BLaER1 treated with 17β-estradiol and CSF1 and Interleukin-3, amounts not matched to agents 10 nM and 100 nM (cell line): ENCODE measurements around the gene CDYL.
A peak's percentile ranks its signal among the peaks of the same experiment; 100 is the strongest.

Experiments used
- H3K27ac ChIP-seq, 11 experiments: shearing (Covaris generic); formaldehyde crosslinking; 2 replicates each; pipeline ENCODE4 v1.8.1; 2022
- H3K27me3 ChIP-seq, 11 experiments: shearing (Covaris generic); formaldehyde crosslinking; 2 replicates each; pipeline ENCODE4 v1.8.1; 2022
- H3K36me3 ChIP-seq, 11 experiments: shearing (Covaris generic); formaldehyde crosslinking; 2 replicates each; pipeline ENCODE4 v1.8.1; 2022
- H3K4me1 ChIP-seq, 10 experiments: shearing (Covaris generic); formaldehyde crosslinking; 2 replicates each; pipeline ENCODE4 v1.8.1; 2022
- H3K4me2 ChIP-seq, 11 experiments: shearing (Covaris generic); formaldehyde crosslinking; 2 replicates each; pipeline ENCODE4 v1.8.1; 2022
- H3K4me3 ChIP-seq, 10 experiments: shearing (Covaris generic); formaldehyde crosslinking; 2 replicates each; pipeline ENCODE4 v1.8.1; 2022
- H3K9ac ChIP-seq, 11 experiments: shearing (Covaris generic); formaldehyde crosslinking; 2 replicates each; pipeline ENCODE4 v1.8.1; 2022
- H3K9me3 ChIP-seq, 11 experiments: shearing (Covaris generic); formaldehyde crosslinking; replicated peaks in 1 of 11; 2 replicates each; pipeline ENCODE4 v1.8.1; 2022
- H4K20me1 ChIP-seq, 11 experiments: shearing (Covaris generic); formaldehyde crosslinking; 2 replicates each; pipeline ENCODE4 v1.8.1; 2022
- Cebpa-rat ChIP-seq, 11 experiments: shearing (Covaris generic); IDR thresholded peaks; 2 replicates each; pipeline ENCODE4 v1.8.1; 2022

Gene CDYL

DNA sequence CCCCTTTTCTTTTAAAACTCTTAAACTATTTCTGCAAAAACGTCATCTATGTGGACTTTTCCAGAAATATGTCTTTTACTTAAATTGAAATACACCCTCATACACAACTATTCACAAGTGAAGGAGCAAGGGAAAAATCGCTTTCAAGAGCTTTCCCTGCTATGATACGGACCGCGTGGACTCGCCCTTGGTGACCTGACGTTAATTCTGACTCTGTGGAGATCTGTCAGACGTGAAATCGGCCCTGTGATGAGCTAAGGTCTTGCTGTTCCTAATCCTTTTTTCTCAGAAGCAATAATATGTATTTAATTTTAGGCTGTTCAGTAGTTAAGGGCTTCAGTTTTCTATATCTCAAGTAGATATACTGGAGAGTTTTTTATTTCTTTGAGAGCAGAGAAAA, 114.0 kb downstream of the CDYL start:
- peaks cover 28 to 32% (median 30%) of the 10 kb centered on the region in 11 experiments for H3K36me3 ChIP-seq
- H3K9me3 ChIP-seq = peaks cover 0 to 25% (median 13%) of the 10 kb centered on the region in 11 experiments; a peak in 15 of 22 replicates
- peaks cover 63 to 84% (median 75%) of the 10 kb centered on the region in 10 experiments for H3K4me1 ChIP-seq
- H3K9ac ChIP-seq = peak overlapping the region in 10 of 11 experiments; percentile 29 to 82 (median 76); a peak in 21 of 22 replicates
- no peak for TF ChIP-seq Cebpa-rat (IDR thresholded peaks at IDR 0.05)
- peak overlapping the region in 9 of 10 experiments; percentile 11 to 67 (median 58); a peak in 16 of 20 replicates for H3K4me3 ChIP-seq
- no peaks in the 10 kb centered on the region for H3K27me3 ChIP-seq
- peaks cover 0 to 94% (median 16%) of the 10 kb centered on the region in 11 experiments; a peak in 13 of 22 replicates for H4K20me1 ChIP-seq
- peak overlapping the region; percentile 71 to 97 (median 91) for H3K4me2 ChIP-seq
- H3K27ac ChIP-seq = peak overlapping the region in 10 of 11 experiments; percentile 8 to 90 (median 82); a peak in 18 of 22 replicates

DNA sequence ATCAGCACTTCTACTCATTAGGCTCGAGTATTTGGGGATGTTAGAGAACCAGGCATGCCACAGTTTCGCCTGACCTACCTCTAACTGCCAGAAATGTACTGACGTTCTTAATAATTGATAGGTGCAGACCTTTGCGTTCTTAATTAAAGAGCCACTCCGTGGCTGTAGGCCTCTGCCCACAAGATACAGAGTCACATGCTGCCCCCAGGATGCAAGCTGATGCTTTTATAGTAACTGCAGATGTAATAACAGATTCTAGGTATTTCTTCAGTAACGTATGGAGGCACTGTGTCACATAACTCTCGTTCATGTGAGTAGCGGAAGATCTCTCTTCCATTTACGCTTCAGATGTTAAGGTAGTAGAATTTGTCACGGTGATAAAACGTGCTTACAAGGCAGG, 114.4 kb downstream of the CDYL start:
- Histone ChIP-seq H3K36me3 (peaks cover 28 to 34% (median 30%) of the 10 kb centered on the region in 11 experiments), H3K4me3 (peak overlapping the region in 9 of 10 experiments; percentile 11 to 67 (median 58); a peak in 16 of 20 replicates), H3K9ac (peak overlapping the region in 10 of 11 experiments; percentile 29 to 82 (median 76); a peak in 21 of 22 replicates), H3K27me3 (no peaks in the 10 kb centered on the region), H3K27ac (peak overlapping the region in 9 of 11 experiments; percentile 56 to 90 (median 83); a peak in 18 of 22 replicates), H4K20me1 (peaks cover 0 to 92% (median 15%) of the 10 kb centered on the region in 11 experiments; a peak in 9 of 22 replicates), H3K9me3 (peaks cover 0 to 24% (median 13%) of the 10 kb centered on the region in 11 experiments; a peak in 15 of 22 replicates), H3K4me2 (peak overlapping the region; percentile 71 to 97 (median 91)), H3K4me1 (peaks cover 62 to 82% (median 73%) of the 10 kb centered on the region in 10 experiments)
- no peak for TF ChIP-seq Cebpa-rat (IDR thresholded peaks at IDR 0.05)

DNA sequence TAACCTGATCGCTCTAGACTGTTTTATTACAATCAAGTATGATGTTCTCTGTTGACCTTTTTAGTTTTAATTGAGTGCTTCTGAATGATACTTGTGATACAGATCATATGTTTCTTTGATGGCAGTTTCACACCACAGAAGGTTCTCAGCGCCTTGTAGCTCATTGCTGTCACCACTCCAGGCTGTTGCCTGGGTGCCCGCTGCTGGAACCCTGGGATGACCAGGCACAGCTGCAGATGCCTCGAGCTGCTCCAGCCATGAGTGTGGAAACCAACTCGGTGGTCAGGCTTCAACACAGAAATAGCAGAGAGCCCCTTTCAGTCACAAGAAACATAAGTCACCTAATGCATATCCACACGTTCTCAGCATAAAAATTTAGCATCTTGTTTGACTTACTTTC, 114.9 kb downstream of the CDYL start:
- Histone ChIP-seq H4K20me1 (peaks cover 0 to 92% (median 15%) of the 10 kb centered on the region in 11 experiments; a peak in 9 of 22 replicates), H3K27me3 (no peaks in the 10 kb centered on the region), H3K36me3 (peaks cover 28 to 38% (median 33%) of the 10 kb centered on the region in 11 experiments), H3K9me3 (peaks cover 0 to 19% (median 10%) of the 10 kb centered on the region in 11 experiments; a peak in 15 of 22 replicates), H3K4me3 (peak overlapping the region in 8 of 10 experiments; percentile 44 to 67 (median 58); a peak in 12 of 20 replicates), H3K27ac (peak overlapping the region in 9 of 11 experiments; percentile 56 to 90 (median 83); a peak in 18 of 22 replicates), H3K9ac (peak overlapping the region in 9 of 11 experiments; percentile 57 to 82 (median 76); a peak in 17 of 22 replicates), H3K4me2 (peak overlapping the region; percentile 71 to 97 (median 91)), H3K4me1 (peaks cover 63 to 82% (median 73%) of the 10 kb centered on the region in 10 experiments)
- no peak for TF ChIP-seq Cebpa-rat (IDR thresholded peaks at IDR 0.05)

DNA sequence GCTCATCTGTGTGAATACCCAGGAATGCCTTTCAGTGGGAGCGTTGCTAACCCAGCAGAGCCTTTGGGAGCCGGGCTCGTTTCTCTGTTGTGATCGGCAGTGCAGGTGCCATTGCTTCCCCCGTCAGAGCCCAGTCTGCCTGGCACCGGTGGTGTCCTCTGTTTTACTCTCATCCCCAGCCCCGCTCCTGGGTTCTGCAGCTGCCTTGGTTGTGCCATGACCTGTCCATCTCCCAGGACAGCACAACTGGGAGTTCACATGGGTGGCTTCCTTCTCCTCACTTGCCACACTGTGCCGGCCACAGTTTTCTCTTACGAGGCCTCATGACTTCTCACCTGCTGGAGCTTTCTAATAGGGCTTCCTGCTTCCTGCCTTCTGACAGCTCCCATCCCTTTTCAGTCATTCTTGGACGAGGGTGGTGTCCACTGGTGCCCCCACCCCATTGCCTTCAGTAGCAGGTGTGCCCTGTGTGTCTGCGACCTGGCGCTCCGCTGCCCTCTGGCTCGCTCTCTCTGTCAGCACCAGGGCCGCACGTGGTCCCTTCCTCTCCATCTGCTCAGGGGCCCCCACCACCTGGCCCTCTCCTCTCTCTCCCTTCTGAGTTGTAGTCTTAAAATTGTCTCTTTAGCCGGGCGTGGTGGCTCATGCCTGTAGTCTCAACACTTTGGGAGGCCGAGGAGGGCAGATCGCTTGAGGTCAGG, 116.7 kb downstream of the CDYL start:
- H3K4me1 ChIP-seq = peaks cover 70 to 89% (median 87%) of the 10 kb centered on the region in 10 experiments
- peaks cover 28 to 44% (median 38%) of the 10 kb centered on the region in 11 experiments for H3K36me3 ChIP-seq
- H3K27me3 ChIP-seq = no peaks in the 10 kb centered on the region
- H4K20me1 ChIP-seq = peaks cover 0 to 80% (median 15%) of the 10 kb centered on the region in 11 experiments; a peak in 9 of 22 replicates
- H3K27ac ChIP-seq = peak overlapping the region in 8 of 11 experiments; percentile 42 to 90 (median 83); a peak in 14 of 22 replicates
- peak overlapping the region in 10 of 11 experiments; percentile 19 to 97 (median 91); a peak in 18 of 22 replicates for H3K4me2 ChIP-seq
- peak overlapping the region in 6 of 10 experiments; percentile 14 to 47 (median 34); a peak in 7 of 20 replicates for H3K4me3 ChIP-seq
- TF ChIP-seq Cebpa-rat (IDR thresholded peaks at IDR 0.05) = no peak
- peak overlapping the region in 8 of 11 experiments; percentile 43 to 82 (median 74); a peak in 11 of 22 replicates for H3K9ac ChIP-seq
- H3K9me3 ChIP-seq = peaks cover 0 to 2% (median 0%) of the 10 kb centered on the region in 11 experiments; a peak in 1 of 22 replicates

DNA sequence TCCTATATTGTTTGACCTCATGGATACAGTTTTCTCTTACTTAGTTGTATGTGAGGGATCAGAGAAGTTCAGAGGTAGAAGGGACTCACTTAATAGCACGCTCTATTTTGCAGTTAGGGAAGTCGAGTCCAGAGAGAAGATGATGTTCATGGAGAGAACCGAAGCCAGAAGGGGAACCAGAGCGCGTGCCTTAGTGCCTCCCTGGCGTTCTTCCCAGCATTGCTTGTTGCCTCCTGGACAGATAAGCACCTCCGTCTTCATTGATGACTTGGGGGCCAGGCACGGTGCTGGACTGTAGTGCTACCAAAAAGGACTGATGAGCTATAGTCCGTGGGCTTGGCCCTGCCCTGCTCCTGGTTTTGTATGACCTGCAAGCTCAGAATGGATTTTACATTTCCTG, 117.8 kb downstream of the CDYL start:
- Histone ChIP-seq H3K4me2 (peak overlapping the region in 9 of 11 experiments; percentile 84 to 97 (median 91); a peak in 15 of 22 replicates), H3K27ac (peak overlapping the region in 2 of 11 experiments; percentile 83 to 86; a peak in 2 of 22 replicates), H3K4me3 (no peak overlapping the region), H3K27me3 (no peaks in the 10 kb centered on the region), H4K20me1 (peaks cover 0 to 69% (median 15%) of the 10 kb centered on the region in 11 experiments; a peak in 9 of 22 replicates), H3K9me3 (peaks cover 4 to 9% (median 7%) of the 10 kb centered on the region in 11 experiments), H3K36me3 (peaks cover 33 to 56% (median 48%) of the 10 kb centered on the region in 11 experiments), H3K4me1 (peaks cover 63 to 92% (median 89%) of the 10 kb centered on the region in 10 experiments), H3K9ac (no peak overlapping the region)
- TF ChIP-seq Cebpa-rat (IDR thresholded peaks at IDR 0.05) = no peak

DNA sequence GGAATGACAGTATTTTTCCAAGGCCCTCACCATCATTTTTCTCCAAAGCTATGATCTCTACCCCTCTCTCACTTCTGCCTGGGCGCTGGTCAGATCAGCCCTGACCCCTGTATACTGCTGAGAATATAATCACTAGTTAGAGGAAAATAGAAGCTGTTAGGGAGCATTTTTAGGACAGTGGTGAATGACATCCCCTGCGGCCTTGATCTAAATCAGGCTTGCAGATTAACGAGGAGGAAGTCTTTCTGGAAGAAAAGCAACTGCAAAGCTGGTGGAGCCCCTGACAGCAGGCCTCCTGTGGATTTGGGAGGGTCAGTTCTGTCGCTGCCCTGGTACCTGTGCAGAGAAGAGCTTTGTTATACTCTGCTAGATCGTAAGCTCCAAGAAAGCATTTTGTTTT, 119.8 kb downstream of the CDYL start:
- H3K36me3 ChIP-seq = peaks cover 43 to 64% (median 58%) of the 10 kb centered on the region in 11 experiments
- H3K9ac ChIP-seq = peak overlapping the region in 8 of 11 experiments; percentile 8 to 64 (median 46); a peak in 14 of 22 replicates
- H3K27me3 ChIP-seq = no peaks in the 10 kb centered on the region
- H3K27ac ChIP-seq = peak overlapping the region in 9 of 11 experiments; percentile 18 to 72 (median 56); a peak in 16 of 22 replicates
- no peak for TF ChIP-seq Cebpa-rat (IDR thresholded peaks at IDR 0.05)
- H3K4me3 ChIP-seq = peak overlapping the region in 1 of 10 experiments; percentile 1; a peak in 3 of 20 replicates
- H3K4me1 ChIP-seq = peaks cover 61 to 91% (median 87%) of the 10 kb centered on the region in 10 experiments
- peaks cover 0 to 52% (median 15%) of the 10 kb centered on the region in 11 experiments; a peak in 8 of 22 replicates for H4K20me1 ChIP-seq
- H3K4me2 ChIP-seq = peak overlapping the region; percentile 37 to 88 (median 75)
- H3K9me3 ChIP-seq = peaks cover 13 to 18% (median 17%) of the 10 kb centered on the region in 11 experiments

DNA sequence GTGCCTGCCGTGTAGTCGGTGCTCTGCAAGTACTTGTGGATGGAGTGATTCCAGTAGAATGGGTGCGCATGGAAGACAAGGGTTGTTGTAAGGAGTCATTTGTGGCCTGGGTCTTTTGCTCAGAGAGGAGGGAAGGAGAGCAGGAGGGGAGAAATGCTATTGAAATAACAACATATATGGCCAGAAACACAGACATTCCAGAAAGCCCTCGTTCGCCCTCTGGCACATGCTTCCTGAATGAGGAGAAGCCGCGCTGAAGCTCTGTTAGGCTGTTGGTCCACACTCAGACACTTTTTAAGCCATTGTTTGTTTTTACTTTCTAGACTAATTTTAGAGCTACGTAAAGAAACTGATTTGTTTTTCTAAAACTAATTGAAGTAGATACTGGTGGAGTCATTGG, 120.2 kb downstream of the CDYL start:
- no peaks in the 10 kb centered on the region for H3K27me3 ChIP-seq
- H3K4me1 ChIP-seq = peaks cover 61 to 91% (median 87%) of the 10 kb centered on the region in 10 experiments
- peaks cover 0 to 52% (median 15%) of the 10 kb centered on the region in 11 experiments; a peak in 8 of 22 replicates for H4K20me1 ChIP-seq
- H3K4me2 ChIP-seq = peak overlapping the region; percentile 37 to 88 (median 75)
- H3K27ac ChIP-seq = peak overlapping the region in 9 of 11 experiments; percentile 18 to 72 (median 56); a peak in 15 of 22 replicates
- no peak for TF ChIP-seq Cebpa-rat (IDR thresholded peaks at IDR 0.05)
- peak overlapping the region in 1 of 10 experiments; percentile 1; a peak in 1 of 20 replicates for H3K4me3 ChIP-seq
- H3K9ac ChIP-seq = peak overlapping the region in 8 of 11 experiments; percentile 8 to 64 (median 46); a peak in 13 of 22 replicates
- H3K36me3 ChIP-seq = peaks cover 43 to 64% (median 58%) of the 10 kb centered on the region in 11 experiments
- peaks cover 13 to 18% (median 17%) of the 10 kb centered on the region in 11 experiments for H3K9me3 ChIP-seq
